CD4-positive, alpha-beta T cell (primary cell): ENCODE results near the gene RNU4-1. TPM values are rescaled to one million over a fixed set of nuclear protein-coding genes. Genes with fewer than 3 reads are reported as not detected.

Source experiments
- ATAC-seq: fragments of 200-7000 bp; cut with Tn5 transposase; one replicate; pipeline ENCODE4 v1.10.0; 2022; ENCODE audit warnings: mild to moderate bottlenecking; ENCODE audit not compliant: poor library complexity
- CTCF ChIA-PET: fragments of 350-600 bp; sonication (Branson Sonifier 250); formaldehyde crosslinking; loops from one replicate; lab custom pipeline; 2021; ENCODE audit warnings: antibody characterized with exemption, inconsistent platforms; lab: Charles Lee
- POLR2A ChIA-PET: fragments of 350-600 bp; sonication (Branson Sonifier 250); formaldehyde crosslinking; loops from one replicate; lab custom pipeline; 2021; ENCODE audit warnings: antibody characterized with exemption, inconsistent platforms; lab: Charles Lee
- DNase-seq, 14 experiments: peaks; one replicate each; pipeline ENCODE4 v3.0.0-alpha.2; 2013 to 2020; ENCODE audit warnings: mixed read lengths in 2 of 14
- H3K27ac ChIP-seq, 2 donors: one replicate each; pipeline versions ENCODE4 v1.5.1 to v1.7.0; 2013; ENCODE audit warnings: low read length in 2 of 2, low read depth in 1 of 2, mild to moderate bottlenecking in 1 of 2
- H3K27me3 ChIP-seq, 2 experiments: 1 replicate in 1 of 2; 2 replicates in 1 of 2; pipeline versions ENCODE4 v1.6.1 to v1.7.0; 2013; ENCODE audit warnings: low read length in 2 of 2, control low read depth in 1 of 2, mild to moderate bottlenecking in 1 of 2, moderate library complexity in 1 of 2; ENCODE audit not compliant: insufficient read depth in 2 of 2, control insufficient read depth in 1 of 2
- H3K36me3 ChIP-seq: one replicate; pipeline ENCODE4 v1.6.1; 2013; ENCODE audit warnings: low read length, control low read depth; ENCODE audit not compliant: insufficient read depth
- H3K4me1 ChIP-seq: one replicate; pipeline ENCODE4 v1.6.1; 2013; ENCODE audit warnings: low read length, control low read depth; ENCODE audit not compliant: insufficient read depth
- H3K4me3 ChIP-seq: one replicate; pipeline ENCODE4 v1.5.1; 2013; ENCODE audit warnings: mild to moderate bottlenecking, low read length, moderate library complexity
- H3K9me3 ChIP-seq, 2 experiments: 1 replicate in 1 of 2; 2 replicates in 1 of 2; pipeline versions ENCODE4 v1.6.1 to v1.7.0; 2013; ENCODE audit warnings: low read length in 2 of 2, mild to moderate bottlenecking in 2 of 2, control low read depth in 1 of 2, moderate library complexity in 1 of 2; ENCODE audit not compliant: control insufficient read depth in 1 of 2, insufficient read depth in 1 of 2
- H3K27ac Mint-ChIP-seq: one replicate; pipeline ENCODE4 v1.8.0; 2020; ENCODE audit warnings: mixed read lengths
- H3K27me3 Mint-ChIP-seq: one replicate; pipeline ENCODE4 v1.8.0; 2021; ENCODE audit warnings: mixed read lengths
- H3K36me3 Mint-ChIP-seq: one replicate; pipeline ENCODE4 v1.8.0; 2021; ENCODE audit warnings: low read depth, mixed read lengths
- H3K4me1 Mint-ChIP-seq: one replicate; pipeline ENCODE4 v1.8.0; 2021; ENCODE audit warnings: low read depth, mixed read lengths
- H3K4me3 Mint-ChIP-seq: one replicate; pipeline ENCODE4 v1.8.0; 2020; ENCODE audit warnings: mild to moderate bottlenecking, mixed read lengths
- H3K9me3 Mint-ChIP-seq: one replicate; pipeline ENCODE4 v1.8.0; 2020; ENCODE audit warnings: mixed read lengths
- CTCF ChIP-seq: fragments of 200-600 bp; IDR thresholded peaks from one replicate; pipeline ENCODE4 v1.8.0; 2022; ENCODE audit warnings: antibody characterized with exemption, mild to moderate bottlenecking
- intact Hi-C, 2 experiments: fragments of 100-400 bp; cut with DNase I in 1 of 2; cut with micrococcal nuclease in 1 of 2; formaldehyde crosslinking; loops; one replicate each; pipeline versions ENCODE4 v1.15.1 to v1.9.0; 2023 to 2025; cut with DNase I, micrococcal nuclease
- total RNA-seq, 174 experiments: library from RNA in 2 of 174; stranded (reverse) in 2 of 174; gene quantifications; one replicate each; pipeline ENCODE4 v1.2.3 and lab custom pipeline; 2021 to 2026

The RNU4-1 gene
- total RNA-seq, 2 experiments from 2014 or later: 913 to 1,035 TPM

- H3K36me3 Mint-ChIP-seq: no peaks in the 10 kb centered on the region
- no peak overlapping the region for H3K4me3 ChIP-seq
- POLR2A ChIA-PET: no interaction called here
- CTCF ChIA-PET: no interaction called here
- ATAC-seq (no peak), DNase-seq (no peak)
- no peaks in the 10 kb centered on the region for H3K9me3 Mint-ChIP-seq
- H3K27ac ChIP-seq: no peak overlapping the region
- no peaks in the 10 kb centered on the region for H3K4me1 Mint-ChIP-seq
- no peaks in the 10 kb centered on the region for H3K36me3 ChIP-seq
- no peaks in the 10 kb centered on the region for H3K4me1 ChIP-seq
- intact Hi-C loops: no loop called here
- H3K27me3 Mint-ChIP-seq: peaks cover 4% of the 10 kb centered on the region
- no peak overlapping the region for H3K4me3 Mint-ChIP-seq
- H3K27ac Mint-ChIP-seq: no peak overlapping the region
- peaks cover 5 to 9% of the 10 kb centered on the region in 2 experiments for H3K27me3 ChIP-seq
- peaks cover 0 to 13% of the 10 kb centered on the region in 2 experiments for H3K9me3 ChIP-seq
- TF ChIP-seq CTCF: no peak
Measured at GRCh38 chr12:120332041-120332440, 39.0 kb upstream of the RNU4-1 start.

DNA sequence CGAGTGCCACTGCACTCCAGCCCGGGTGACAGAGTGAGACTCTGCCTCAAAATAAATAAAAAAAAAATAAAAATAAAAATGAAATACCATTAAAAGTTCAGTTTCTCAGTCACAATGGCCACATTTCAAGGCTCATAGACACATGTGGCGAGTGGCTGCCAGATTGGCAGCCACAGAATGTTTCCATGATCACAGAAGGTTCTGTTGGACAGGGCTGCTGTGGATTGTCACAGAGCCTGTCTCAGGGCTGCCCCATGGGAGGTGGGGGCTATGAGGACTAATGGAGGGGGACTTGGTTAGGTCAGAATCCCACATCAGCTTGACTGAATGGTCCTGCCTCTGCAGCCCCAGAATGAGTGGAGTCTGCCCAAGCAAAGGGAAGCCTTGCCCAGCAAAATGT lies 38.4 kb upstream of the RNU4-1 start:
- H3K4me1 Mint-ChIP-seq: no peaks in the 10 kb centered on the region
- H3K4me3 Mint-ChIP-seq: no peak overlapping the region
- CTCF ChIA-PET: no interaction called here
- H3K4me3 ChIP-seq: no peak overlapping the region
- H3K27me3 ChIP-seq: peaks cover 5 to 9% of the 10 kb centered on the region in 2 experiments
- intact Hi-C loops: no loop called here
- H3K27ac Mint-ChIP-seq: no peak overlapping the region
- no peaks in the 10 kb centered on the region for H3K4me1 ChIP-seq
- no peaks in the 10 kb centered on the region for H3K9me3 Mint-ChIP-seq
- H3K36me3 Mint-ChIP-seq: no peaks in the 10 kb centered on the region
- H3K27ac ChIP-seq: no peak overlapping the region
- H3K9me3 ChIP-seq: peaks cover 0 to 7% of the 10 kb centered on the region in 2 experiments
- H3K27me3 Mint-ChIP-seq: peaks cover 4% of the 10 kb centered on the region
- TF ChIP-seq CTCF: no peak
- H3K36me3 ChIP-seq: no peaks in the 10 kb centered on the region
- POLR2A ChIA-PET: no interaction called here
- no peak for ATAC-seq
- no peak for DNase-seq

- H3K9me3 Mint-ChIP-seq: no peaks in the 10 kb centered on the region
- H3K4me1 ChIP-seq: peaks cover 12% of the 10 kb centered on the region
- H3K4me1 Mint-ChIP-seq: peaks cover 6% of the 10 kb centered on the region
- no peaks in the 10 kb centered on the region for H3K36me3 ChIP-seq
- intact Hi-C loops: loop anchor here in 1 of 2 experiments (10.0 kb wide), 3 partner anchors 107 to 387 kb away; partner anchors contain the start of genes CABP1, COX6A1 and UNC119B
- peaks cover 4% of the 10 kb centered on the region for H3K36me3 Mint-ChIP-seq
- POLR2A ChIA-PET: no interaction called here
- ATAC-seq (no peak), DNase-seq (no peak)
- H3K4me3 ChIP-seq: no peak overlapping the region
- H3K4me3 Mint-ChIP-seq: no peak overlapping the region
- no peak overlapping the region for H3K27ac ChIP-seq
- no peak for TF ChIP-seq CTCF
- H3K27ac Mint-ChIP-seq: no peak overlapping the region
- no peaks in the 10 kb centered on the region for H3K9me3 ChIP-seq
- CTCF ChIA-PET: no interaction called here
- H3K27me3 ChIP-seq: peaks cover 5% of the 10 kb centered on the region in 2 experiments
- peaks cover 4% of the 10 kb centered on the region for H3K27me3 Mint-ChIP-seq
Measured at GRCh38 chr12:120328228-120328627, 35.2 kb upstream of the RNU4-1 start.
